HCT116 (cell line): ENCODE data around the gene NOS2.

Experiments
- EZH2 ChIP-seq: fragments of 200-600 bp; sonication (generic); IDR thresholded peaks from 2 replicates; pipeline ENCODE4 v1.6.1; 2017; ENCODE audit warnings: antibody characterized with exemption, mixed run types
- EZH2phosphoT487 ChIP-seq: fragments of 200-600 bp; IDR thresholded peaks from 2 replicates; pipeline ENCODE4 v1.6.1; 2018; ENCODE audit warnings: antibody characterized with exemption, borderline replicate concordance
- FOSL1 ChIP-seq: IDR thresholded peaks from 2 replicates; pipeline ENCODE4 v1.6.1; 2012; ENCODE audit warnings: low read depth
- JUND ChIP-seq: IDR thresholded peaks from 2 replicates; pipeline ENCODE4 v1.6.1; 2012
- POLR2A ChIP-seq: IDR thresholded peaks from 2 replicates; pipeline ENCODE4 v1.7.0; 2011; ENCODE audit warnings: borderline replicate concordance; ENCODE audit not compliant: insufficient read depth, insufficient read length; ENCODE audit errors: extremely low read depth
- TCF7L2 ChIP-seq: IDR thresholded peaks from 2 replicates; pipeline ENCODE4 v1.7.0; 2011; ENCODE audit warnings: borderline replicate concordance, inconsistent platforms; ENCODE audit not compliant: insufficient read depth, insufficient read length; ENCODE audit errors: extremely low read depth
- YY1 ChIP-seq: IDR thresholded peaks from 2 replicates; pipeline ENCODE4 v1.6.1; 2011; ENCODE audit warnings: low read length, low read depth, moderate library complexity, mild to moderate bottlenecking; ENCODE audit not compliant: insufficient replicate concordance; ENCODE audit errors: extremely low read depth
- ZNF274 ChIP-seq: fragments of 200-500 bp; sonication (Bioruptor generic); IDR thresholded peaks from 2 replicates; pipeline ENCODE4 v1.6.1; 2014; ENCODE audit warnings: mild to moderate bottlenecking, low read depth, low read length, inconsistent platforms
- TF ChIP-seq, protein P1 (sequence below), 3 experiments: fragments of 200-600 bp in 1 of 3; sonication (generic) in 1 of 3; IDR thresholded peaks in 2 of 3; conservative IDR thresholded peaks in 1 of 3; 2 replicates each; pipeline ENCODE4 v1.5.1; 2012 to 2017; ENCODE audit warnings: low read depth in 2 of 3, low read length in 2 of 3, antibody characterized with exemption in 1 of 3, borderline replicate concordance in 1 of 3, control low read depth in 1 of 3, mild to moderate bottlenecking in 1 of 3, mixed read lengths in 1 of 3, mixed run types in 1 of 3, moderate library complexity in 1 of 3; ENCODE audit not compliant: insufficient read depth in 1 of 3
- TF ChIP-seq, protein P2 (sequence below): IDR thresholded peaks from 2 replicates; pipeline ENCODE4 v1.6.1; 2012; ENCODE audit warnings: low read depth

- TF ChIP-seq, protein P1, sequence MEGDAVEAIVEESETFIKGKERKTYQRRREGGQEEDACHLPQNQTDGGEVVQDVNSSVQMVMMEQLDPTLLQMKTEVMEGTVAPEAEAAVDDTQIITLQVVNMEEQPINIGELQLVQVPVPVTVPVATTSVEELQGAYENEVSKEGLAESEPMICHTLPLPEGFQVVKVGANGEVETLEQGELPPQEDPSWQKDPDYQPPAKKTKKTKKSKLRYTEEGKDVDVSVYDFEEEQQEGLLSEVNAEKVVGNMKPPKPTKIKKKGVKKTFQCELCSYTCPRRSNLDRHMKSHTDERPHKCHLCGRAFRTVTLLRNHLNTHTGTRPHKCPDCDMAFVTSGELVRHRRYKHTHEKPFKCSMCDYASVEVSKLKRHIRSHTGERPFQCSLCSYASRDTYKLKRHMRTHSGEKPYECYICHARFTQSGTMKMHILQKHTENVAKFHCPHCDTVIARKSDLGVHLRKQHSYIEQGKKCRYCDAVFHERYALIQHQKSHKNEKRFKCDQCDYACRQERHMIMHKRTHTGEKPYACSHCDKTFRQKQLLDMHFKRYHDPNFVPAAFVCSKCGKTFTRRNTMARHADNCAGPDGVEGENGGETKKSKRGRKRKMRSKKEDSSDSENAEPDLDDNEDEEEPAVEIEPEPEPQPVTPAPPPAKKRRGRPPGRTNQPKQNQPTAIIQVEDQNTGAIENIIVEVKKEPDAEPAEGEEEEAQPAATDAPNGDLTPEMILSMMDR (IDR thresholded peaks at IDR 0.05 in 2 of 3, conservative IDR thresholded peaks at IDR 0.05 in 1 of 3; ENCODE audit: borderline replicate concordance in 1 of 3, insufficient read depth in 1 of 3, low read depth in 2 of 3, low read length in 2 of 3): no peak
- TF ChIP-seq, protein P2, sequence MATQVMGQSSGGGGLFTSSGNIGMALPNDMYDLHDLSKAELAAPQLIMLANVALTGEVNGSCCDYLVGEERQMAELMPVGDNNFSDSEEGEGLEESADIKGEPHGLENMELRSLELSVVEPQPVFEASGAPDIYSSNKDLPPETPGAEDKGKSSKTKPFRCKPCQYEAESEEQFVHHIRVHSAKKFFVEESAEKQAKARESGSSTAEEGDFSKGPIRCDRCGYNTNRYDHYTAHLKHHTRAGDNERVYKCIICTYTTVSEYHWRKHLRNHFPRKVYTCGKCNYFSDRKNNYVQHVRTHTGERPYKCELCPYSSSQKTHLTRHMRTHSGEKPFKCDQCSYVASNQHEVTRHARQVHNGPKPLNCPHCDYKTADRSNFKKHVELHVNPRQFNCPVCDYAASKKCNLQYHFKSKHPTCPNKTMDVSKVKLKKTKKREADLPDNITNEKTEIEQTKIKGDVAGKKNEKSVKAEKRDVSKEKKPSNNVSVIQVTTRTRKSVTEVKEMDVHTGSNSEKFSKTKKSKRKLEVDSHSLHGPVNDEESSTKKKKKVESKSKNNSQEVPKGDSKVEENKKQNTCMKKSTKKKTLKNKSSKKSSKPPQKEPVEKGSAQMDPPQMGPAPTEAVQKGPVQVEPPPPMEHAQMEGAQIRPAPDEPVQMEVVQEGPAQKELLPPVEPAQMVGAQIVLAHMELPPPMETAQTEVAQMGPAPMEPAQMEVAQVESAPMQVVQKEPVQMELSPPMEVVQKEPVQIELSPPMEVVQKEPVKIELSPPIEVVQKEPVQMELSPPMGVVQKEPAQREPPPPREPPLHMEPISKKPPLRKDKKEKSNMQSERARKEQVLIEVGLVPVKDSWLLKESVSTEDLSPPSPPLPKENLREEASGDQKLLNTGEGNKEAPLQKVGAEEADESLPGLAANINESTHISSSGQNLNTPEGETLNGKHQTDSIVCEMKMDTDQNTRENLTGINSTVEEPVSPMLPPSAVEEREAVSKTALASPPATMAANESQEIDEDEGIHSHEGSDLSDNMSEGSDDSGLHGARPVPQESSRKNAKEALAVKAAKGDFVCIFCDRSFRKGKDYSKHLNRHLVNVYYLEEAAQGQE: no peak
- TF ChIP-seq FOSL1: no peak
- no peak for TF ChIP-seq POLR2A
- no peak for TF ChIP-seq ZNF274
- TF ChIP-seq YY1: no peak
- TF ChIP-seq EZH2phosphoT487: no peak
- TF ChIP-seq TCF7L2: no peak
- no peak for TF ChIP-seq EZH2
- TF ChIP-seq JUND: no peak
Observed at GRCh38 chr17:27798376-27798775, 2.0 kb downstream of the NOS2 start.
